Measurements from ENCODE around the gene STK33.

Gene STK33

DNA sequence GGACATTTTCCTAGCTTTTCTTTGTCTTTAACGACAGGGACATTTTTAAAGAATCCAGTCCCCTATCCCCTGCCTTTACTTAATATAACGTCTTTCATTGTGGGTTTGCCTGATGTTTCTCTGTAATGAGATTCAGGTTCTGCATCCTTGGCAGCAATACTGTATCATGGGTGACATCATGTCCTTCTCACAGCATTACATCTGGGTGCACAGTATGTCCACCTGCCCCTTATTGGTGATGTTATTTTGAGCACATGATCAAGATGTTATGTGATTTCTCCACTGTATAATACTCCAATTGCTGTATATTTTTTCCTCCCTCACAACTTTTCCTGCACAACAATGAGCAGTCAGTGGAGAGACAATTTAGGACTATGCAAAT is 9.7 kb upstream of the STK33 start:
- DNase-seq (ENCODE audit: low read depth, low spot score), result no peak

DNA sequence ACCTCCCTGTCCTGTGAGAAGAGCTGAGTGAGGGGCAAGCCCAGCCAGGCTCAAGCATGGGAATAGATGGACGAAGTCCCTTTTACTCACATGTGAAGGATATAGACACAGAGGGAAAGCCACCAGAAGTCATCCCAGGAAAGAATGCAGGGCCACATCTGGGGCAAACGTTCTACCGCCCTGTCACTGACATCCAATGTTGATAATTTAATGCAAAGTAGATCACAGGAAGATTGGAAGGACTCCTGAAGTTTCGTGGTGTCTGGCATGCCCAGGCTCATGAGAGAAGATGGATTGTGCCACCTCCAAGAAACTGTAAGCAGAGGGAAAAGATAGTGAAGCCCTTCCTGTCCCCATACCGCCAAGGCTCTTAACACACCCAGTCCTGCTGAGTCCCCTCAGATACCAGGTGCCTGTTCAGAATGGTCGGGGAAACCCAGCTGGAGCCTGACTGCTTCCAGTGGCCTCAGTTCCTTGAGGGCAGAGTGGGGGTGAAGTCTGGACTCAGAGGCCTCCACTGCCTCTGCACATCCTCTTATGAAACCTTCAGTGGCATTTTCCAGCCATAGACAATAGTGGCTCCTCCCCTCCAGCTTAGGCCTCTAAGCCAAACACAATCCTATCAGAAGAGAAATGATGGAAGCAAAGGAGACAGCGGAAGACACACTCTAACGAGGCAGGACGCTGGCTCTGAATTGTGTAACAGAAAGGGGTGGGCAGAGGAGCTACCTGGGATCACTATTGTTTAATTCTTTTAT is 7.5 kb upstream of the STK33 start:
- no peak for DNase-seq (ENCODE audit: low read depth, low spot score)

DNA sequence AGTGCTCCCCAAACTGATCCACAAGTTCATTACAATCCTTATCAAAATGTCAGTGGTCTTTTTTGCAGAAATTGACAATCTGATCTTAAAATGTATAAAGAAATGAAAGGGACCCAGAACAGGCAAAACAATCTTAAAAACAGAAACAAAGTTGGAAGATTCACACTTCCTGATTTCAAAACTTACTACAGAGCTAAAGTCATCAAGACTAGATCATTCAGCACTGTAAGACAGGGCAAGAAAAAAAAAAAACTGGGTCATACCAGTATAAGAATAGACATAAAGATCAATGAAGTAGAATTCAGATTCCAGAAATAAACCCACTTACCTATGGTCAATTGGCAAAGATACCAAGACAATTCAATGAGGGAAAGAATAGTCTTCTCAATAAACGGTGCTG is 4.5 kb upstream of the STK33 start:
- no peak for DNase-seq (ENCODE audit: low read depth, low spot score)

DNA sequence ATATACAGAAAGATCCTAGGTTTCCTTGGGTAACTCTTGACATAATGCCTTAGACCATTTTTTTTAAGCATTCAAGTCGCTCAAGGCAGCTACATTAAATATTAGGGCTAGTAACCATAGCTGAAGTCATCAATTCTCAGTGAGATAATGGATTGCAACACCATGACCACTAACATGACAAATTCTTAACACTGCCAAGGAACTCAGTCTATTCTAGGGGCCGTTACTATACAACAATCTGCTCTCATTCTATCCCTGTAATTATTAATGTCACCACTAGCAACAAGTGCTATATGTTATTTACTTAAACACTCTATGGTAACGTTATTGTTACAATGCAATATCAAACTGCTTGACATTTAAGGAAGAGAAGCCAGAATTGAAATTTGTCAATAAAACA is 3.2 kb upstream of the STK33 start:
- no peak for DNase-seq (ENCODE audit: low read depth, low spot score)

DNA sequence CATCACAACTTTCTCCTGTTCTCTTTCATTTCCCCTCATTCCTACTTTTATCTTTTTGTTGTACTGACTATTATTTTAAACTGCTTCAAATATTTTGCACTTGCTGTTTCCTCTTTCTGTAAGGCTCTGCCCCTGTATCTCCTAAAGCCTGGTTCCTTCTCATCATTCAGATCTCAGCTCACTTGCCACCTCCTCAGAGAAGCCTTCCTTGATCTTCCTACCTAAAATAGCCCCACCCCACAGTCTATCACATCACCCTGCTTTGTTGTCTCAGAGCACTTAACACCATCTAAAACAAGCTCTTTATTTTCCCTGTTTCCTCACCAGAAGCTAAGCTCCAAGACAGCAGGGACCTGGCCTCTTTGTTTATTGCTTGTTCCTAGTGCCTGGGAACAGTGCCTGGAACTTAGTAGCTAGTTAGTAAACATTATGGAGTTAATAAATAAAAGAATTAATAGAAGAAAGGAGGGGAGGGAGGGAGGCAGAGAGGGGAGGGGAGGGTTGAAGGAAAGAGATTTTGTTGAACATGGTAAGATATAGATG is 2.5 kb upstream of the STK33 start:
- DNase-seq (ENCODE audit: low read depth, low spot score), result no peak

DNA sequence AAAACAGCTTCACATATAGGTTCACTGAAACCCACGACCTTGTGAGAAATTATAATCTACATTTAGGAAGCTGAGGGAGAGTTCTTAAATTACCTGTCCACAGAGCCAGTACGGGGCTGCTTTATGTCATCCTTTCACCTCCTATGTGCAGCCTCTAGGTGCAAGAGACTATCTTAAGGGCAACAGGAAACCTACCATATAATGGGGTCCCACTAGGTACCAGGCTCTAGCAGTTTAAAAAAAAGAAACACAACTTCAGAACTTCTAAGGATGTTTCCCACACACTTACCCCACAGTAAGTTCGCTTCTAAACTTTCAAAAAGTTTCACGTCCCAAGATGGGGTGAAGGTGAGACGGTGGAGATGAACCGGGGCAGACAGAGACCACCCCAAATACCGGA is 573 bp downstream of the STK33 start:
- no peak for DNase-seq (ENCODE audit: low read depth, low spot score)

DNA sequence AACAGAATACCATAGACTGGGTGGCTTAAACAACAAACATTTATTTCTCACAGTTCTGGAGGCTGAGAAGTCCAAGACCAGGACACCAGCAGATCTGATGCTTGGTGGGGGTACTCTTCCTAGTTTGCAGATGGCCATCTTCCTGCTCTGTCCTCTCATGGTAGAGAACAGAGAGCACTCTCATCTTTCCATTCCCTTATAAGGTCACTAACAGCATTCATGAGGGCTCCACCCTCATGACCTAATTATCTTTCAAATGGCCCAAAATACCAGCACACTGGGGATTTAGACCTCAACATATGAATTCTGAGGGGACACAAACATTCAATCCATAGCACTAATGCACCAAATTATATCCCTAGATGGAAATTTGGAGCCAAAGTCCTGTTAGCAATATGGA is 6.1 kb downstream of the STK33 start:
- DNase-seq (ENCODE audit: low read depth, low spot score), result no peak

DNA sequence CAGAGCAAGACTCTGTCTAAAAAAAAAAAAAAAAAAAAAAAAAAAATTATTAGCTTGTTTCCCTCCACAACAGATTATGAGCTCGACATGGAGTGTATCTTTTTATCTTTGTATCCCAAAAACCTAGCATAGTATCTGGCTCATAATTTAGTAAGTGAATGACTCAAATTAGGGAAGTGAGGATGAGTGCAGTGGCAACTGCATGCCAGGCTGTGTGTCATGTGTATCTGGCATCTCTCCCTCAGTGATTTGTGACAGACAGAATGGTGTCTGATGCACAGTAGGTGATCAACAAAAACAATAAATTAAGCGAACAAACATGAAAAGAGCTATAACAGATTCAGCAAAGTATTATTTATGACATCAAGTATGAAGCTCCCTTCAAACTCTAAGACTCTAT is 7.2 kb downstream of the STK33 start:
- DNase-seq (ENCODE audit: low read depth, low spot score), result no peak

DNA sequence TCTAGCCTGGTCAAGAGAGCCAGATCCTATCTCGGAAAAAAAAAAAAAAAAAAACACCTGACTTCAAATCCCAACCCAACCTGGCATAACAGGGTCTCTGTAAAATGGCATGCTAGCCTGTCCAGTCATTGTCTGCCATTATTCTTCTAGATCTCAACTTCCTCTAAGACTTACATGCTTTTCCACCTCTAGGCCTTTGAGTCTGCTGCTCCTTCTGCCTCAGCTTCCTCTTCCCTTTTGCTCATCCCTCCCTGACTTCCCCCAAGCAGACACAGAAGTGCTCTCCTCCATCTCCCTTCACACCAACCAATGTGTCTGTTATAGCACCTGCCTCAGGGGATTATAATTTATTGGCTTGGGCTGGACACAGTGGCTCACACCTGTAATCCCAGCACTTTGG is 7.8 kb downstream of the STK33 start:
- DNase-seq (ENCODE audit: low read depth, low spot score), result no peak

DNA sequence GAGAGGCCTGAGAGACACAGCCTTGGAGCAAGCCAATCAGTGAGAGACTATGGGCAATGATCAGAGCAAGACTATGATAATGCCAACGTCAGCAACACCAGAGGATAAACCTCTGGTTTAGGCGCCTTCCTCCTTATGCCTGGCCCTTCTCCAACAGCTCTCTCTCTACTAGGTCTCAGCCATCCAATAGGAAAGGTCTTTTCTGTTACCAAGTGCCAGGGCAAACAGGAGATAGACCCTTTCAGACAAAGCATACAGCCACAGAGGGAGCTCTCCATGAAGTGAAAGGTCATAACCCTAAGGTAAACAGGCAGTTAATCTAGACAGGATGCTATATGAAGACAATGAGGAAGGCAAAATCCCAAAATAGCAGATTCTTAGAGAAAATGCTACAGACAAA is 9.5 kb downstream of the STK33 start:
- no peak for DNase-seq (ENCODE audit: low read depth, low spot score)

DNA sequence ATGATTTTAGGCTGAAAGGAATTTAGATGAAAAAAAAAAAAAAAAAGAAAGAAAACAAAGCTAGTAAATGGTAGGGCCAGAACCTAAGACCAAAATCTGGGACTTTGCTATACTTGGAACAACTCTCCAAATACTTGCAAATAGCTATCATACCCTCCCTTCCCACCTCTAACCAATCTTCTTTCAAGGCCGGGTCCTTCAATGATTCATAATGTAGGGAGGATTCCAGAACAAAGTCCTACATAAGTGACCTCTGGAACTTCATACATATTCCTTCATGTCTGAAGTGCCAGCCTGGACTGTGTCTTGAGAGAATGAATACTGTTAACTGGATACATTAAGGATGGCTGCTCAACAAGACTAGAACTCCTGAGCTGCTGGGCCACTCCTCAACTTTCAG is 9.9 kb downstream of the STK33 start:
- no peak for DNase-seq (ENCODE audit: low read depth, low spot score)

DNA sequence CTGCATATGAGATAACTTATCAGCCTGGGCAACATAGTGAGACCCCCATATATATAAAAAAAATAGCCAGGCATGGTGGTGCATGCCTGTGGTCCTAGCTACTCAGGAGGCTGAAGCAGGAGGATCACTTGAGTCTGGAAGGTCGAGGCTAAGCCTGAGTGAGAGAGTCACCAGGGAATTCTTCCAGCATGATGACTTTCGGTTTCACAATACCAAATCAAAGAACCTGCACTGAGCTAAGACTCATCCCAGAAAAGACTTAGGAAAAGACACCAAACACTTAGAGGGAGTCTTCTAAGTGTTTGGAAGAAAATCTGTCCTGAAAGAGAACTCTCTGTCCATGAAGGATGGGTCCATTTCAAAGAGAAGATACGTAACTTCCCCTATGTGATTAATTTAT is 12.7 kb downstream of the STK33 start:
- DNase-seq (ENCODE audit: low read depth, low spot score), result no peak

DNA sequence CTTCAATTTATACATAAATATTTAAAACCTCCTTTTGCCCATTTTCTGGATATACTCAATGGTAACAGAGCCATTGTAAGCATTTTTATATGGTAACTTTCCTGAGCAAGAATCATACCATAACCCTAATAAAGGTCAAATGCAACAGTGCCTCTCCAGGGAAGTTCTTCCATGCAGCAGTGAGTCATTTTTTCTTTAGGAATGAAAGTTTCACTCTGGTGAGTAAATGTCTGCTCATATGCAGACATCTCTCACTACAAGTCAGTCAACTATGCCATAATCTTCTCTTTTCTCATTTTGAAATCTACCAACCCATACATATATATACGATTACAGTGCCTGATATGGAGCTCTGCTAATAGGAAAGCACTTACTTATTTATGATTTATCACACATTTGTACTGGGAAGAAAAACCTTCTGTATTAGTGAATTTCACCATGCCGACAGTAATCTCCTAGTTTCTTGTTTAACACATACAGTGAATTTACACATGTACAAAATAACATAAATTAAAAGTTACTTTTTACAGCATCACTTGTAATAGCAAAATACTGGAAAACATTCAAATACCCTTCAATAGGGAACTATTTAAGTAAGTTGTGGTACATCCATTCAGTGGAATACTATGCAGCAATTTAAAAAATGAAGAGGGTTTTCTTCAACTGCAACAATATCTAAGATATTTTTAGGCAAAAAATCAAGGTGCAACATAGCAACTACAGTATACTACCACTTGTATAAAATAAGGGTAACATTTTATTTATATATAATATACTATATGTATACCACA is 16.0 kb downstream of the STK33 start:
- DNase-seq (ENCODE audit: low read depth, low spot score), result no peak

DNA sequence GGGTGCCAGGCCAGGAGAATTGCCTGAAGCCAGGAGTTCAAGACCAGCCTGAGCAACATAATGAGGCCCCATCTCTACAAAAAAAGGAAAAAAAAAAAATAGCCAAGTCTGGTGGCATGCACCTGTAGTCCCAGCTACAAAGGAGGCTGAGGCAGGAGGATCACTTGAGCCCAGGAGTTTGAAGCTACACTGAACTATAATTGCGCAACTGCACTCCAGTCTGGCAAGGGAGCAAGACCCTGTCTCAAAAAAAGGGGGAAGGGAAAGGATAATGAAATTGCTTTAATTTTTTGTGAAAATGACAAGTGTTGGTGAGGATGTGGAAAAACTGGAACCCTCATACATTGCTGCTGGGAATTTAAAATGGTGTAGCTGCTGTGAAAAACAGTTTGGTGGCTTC is 19.2 kb downstream of the STK33 start:
- DNase-seq (ENCODE audit: low read depth, low spot score), result no peak

DNA sequence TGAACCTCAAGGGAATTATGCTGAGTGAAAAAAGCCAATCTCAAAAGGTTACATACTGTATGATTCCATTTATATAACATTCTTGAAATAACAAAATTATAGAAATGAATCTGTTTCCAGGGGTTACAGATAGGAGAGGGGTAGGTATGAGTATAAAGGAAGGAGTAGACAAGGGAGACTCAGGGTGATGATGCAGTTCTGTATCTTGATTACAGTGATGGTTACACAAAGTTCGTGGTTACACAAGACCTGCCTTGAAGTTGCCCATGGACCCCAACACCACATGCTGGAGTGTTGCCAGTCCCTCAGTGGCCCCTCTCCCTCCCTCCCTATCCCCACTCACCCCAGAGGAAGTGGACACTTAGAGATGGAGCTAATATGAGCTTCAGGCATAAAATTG is 20.3 kb downstream of the STK33 start:
- DNase-seq (ENCODE audit: low read depth, low spot score), result no peak

DNA sequence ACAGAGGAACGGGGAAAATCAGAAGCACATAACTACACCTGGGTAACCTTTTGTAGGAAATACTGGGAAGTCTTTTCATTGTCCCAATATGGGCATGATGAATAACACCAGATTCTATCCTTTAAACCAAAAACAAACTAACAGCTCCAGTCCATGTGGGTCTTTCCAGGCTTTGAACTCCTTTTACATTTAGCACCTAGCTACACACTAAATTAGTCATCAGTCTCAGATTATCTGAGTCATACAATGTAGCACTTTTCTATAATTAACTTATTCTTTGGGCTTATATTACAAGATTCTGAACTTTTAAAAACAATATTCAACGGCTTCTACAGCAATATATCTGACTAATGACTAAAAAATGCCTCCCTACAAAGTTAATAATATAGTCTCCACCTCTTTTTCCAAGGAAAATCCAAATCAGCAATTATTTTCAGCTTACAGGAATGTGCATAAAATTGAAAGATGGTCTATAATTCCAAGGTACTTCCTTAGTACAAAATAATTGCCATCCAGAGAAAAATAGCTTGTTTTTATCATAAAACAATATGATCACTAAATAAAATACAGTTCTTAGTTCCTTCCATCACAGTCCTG is 26.3 kb downstream of the STK33 start:
- DNase-seq (ENCODE audit: low read depth, low spot score), result no peak

DNA sequence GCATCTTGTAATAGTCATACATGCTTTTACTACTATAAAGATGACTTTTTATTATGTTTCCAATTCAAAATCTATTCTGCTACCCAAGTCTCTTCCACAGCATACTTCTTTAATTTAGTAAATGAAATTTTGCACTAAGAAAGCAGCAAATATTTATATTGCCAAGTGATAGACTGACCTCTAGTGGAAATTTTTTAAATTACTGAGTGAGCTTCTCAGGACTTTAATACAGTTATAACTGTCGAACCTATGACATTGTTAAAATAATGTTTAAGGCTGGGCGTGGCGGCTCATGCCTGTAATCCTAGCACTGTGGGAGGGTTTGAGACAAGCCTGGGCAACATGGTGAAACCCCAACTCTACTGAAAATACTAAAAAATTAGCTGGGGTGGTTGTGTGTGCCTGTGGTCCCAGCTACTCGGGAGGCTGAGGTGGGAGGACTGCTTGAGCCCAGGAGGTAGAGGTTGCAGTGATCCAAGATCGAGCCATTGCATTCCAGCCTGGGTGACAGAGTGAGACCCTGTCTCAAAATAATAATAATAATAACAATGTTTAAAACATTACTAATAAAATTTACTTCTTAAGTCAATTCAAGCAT is 27.3 kb downstream of the STK33 start:
- no peak for DNase-seq (ENCODE audit: low read depth, low spot score)

DNA sequence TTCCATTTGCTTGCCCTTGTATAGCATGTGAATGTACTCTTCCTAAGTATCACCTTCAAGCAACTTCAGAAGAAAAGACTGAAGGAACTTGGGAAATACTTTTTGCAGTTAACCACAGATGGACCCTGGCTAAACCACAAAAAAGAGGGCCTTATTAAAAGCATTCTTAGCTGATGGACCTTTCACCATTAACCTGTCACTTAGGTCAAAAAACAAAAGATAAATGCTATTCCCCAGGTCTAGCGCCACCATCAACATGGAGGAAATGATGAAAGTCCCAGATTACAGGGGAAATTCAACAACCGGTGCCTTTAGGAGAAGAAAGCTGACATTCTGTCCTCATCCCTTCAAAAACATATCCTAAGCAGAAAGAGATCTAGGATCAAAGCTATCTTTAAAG is 29.5 kb downstream of the STK33 start:
- no peak for DNase-seq (ENCODE audit: low read depth, low spot score)

DNA sequence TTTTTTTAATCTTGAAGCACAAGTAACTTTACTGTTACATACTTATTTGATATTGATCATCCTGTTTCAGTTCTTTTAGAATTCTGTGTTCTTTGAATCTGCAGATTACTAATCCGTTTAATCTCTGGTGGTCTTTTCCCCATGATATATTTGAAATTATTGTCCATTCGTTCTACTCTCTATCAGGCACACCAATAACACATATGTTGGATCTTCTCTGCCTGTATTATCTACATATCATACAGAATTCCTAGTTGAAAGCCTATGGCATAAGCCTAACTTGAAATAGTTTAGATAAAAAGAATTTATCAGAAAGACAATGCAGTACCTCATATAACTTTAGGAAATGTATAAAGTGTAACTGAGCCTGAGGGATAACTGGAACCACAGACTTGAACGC is 32.6 kb downstream of the STK33 start:
- no peak for DNase-seq (ENCODE audit: low read depth, low spot score)

DNA sequence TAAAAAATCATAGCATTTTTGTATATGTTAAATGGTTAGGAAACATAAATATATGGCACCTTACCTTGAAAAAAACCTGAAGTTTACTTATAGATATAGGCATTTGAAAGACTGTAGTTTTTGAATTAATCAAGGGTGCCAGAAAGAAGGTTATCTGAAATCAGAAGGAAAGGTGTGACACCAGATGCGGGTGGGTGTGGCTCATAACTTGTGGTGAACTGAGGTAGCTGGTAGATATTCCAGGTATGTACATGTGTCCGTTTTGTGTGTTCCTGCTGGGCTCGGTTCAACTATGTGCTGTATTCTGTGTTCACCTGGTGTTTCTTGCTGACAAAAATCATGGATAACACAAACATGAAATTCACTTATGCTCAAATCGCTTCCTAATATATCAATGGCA is 35.6 kb downstream of the STK33 start:
- no peak for DNase-seq (ENCODE audit: low read depth, low spot score)

DNA sequence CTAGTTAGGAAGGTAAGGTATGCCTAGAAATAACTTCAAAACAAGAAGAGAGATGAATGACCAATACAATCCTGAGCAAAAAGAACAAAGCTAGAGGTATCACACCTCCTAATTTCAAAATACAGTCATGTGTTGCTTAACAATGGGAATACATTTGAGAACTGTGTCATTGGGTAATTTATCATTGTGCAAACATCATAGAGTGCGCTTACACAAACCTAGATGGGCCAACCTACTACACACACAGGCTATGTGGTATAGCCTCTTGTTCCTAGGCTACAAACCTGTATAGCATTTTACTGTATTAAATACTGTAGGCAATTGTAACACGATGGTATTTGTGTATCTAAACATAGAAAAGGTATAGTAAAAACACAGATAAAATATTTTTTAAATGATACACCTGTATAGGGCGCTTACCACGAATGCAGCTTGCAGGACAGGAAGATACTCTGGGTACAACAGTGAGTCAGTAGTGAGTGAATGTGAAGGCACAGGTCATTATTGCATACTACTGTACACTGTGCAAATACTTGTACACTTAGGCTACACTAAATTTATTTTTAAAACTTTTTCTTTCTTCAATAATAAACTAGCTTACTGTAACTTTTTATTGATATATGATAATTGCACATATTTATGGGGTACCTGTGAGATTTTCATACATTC is 48.2 kb downstream of the STK33 start:
- DNase-seq (ENCODE audit: low read depth, low spot score), result no peak

DNA sequence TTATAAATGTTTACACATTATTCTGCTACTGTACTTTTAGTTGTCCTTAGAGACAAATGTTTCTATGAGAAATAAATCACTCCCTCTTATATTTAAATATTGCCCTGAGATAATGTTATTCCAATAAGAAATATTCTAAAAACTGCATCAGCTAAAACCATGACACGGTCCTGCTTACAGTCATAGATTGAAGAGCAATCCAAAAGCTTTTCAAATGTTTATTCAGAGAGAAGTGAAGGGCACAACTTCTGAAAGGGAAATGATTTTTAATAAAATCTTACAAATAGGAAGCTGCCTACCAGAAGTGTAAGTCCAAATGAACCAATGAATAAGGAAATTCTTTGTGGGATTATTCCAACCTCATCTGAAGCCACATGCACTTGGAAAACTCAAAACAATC is 49.2 kb downstream of the STK33 start:
- no peak for DNase-seq (ENCODE audit: low read depth, low spot score)
